Kidney (tissue), 14 donors: ENCODE results near the gene PLEKHO1. TPM values are rescaled to one million over a fixed set of nuclear protein-coding genes. Genes with fewer than 3 reads are reported as not detected.

Experiments used
- DNase-seq, 5 donors: peaks; one replicate each; pipeline ENCODE4 v3.0.0-alpha.2; 2013 to 2020
- FAIRE-seq: peaks from 2 replicates; lab custom pipeline; 2012; peaks lifted over from hg19 to GRCh38; lab: Jason Lieb, UNC
- H3K27ac ChIP-seq, 2 donors: one replicate each; pipeline ENCODE4 v1.7.0; 2013; ENCODE audit warnings: low read depth in 2 of 2, low read length in 2 of 2, inconsistent platforms in 1 of 2
- H3K27me3 ChIP-seq: one replicate; pipeline ENCODE4 v1.7.1; 2013; ENCODE audit warnings: low read length, inconsistent platforms; ENCODE audit not compliant: control insufficient read depth, insufficient read depth
- H3K36me3 ChIP-seq, 3 donors: one replicate each; pipeline versions ENCODE4 v1.7.0 to v1.7.1; 2013; ENCODE audit warnings: low read length in 3 of 3, control low read depth in 1 of 3, inconsistent platforms in 1 of 3; ENCODE audit not compliant: insufficient read depth in 3 of 3, control insufficient read depth in 2 of 3
- H3K4me1 ChIP-seq, 3 donors: one replicate each; pipeline versions ENCODE4 v1.7.0 to v1.7.1; 2013; ENCODE audit warnings: low read length in 3 of 3, inconsistent platforms in 1 of 3, low read depth in 1 of 3; ENCODE audit not compliant: control insufficient read depth in 2 of 3, insufficient read depth in 2 of 3
- H3K4me3 ChIP-seq, 3 donors: one replicate each; pipeline versions ENCODE4 v1.7.0 to v1.8.1; 2013; ENCODE audit warnings: low read length in 3 of 3, control low read depth in 1 of 3, inconsistent platforms in 1 of 3
- H3K9ac ChIP-seq, 3 donors: one replicate each; pipeline versions ENCODE4 v1.7.0 to v1.7.1; 2013; ENCODE audit warnings: low read length in 3 of 3, control low read depth in 1 of 3, inconsistent platforms in 1 of 3
- H3K9me3 ChIP-seq, 3 donors: one replicate each; pipeline versions ENCODE4 v1.7.0 to v1.7.1; 2013; ENCODE audit warnings: low read length in 3 of 3, control low read depth in 1 of 3, inconsistent platforms in 1 of 3; ENCODE audit not compliant: control insufficient read depth in 2 of 3, insufficient read depth in 1 of 3
- intact Hi-C: fragments of 100-400 bp; cut with DNase I; formaldehyde crosslinking; loops from one replicate; pipeline ENCODE4 v1.11.1; 2022
- polyA plus RNA-seq: library from polyadenylated mRNA; stranded (reverse); fragments of 350-450 nt; fragmentation: Illumina TruSeq; extraction: RNeasy Lipid Tissue Mini Kit (QIAGEN cat#74804); gene quantifications from one replicate; pipeline ENCODE4 v1.2.3, GENCODE V29; 2014; ENCODE audit warnings: low read depth, low replicate concordance; ENCODE audit not compliant: insufficient read depth
- total RNA-seq: library from RNA; stranded (reverse); fragmentation: NEBNext Ultra II Directional; extraction: Animal tissue kit (Norgen Biotek cat#: 25700); gene quantifications from one replicate; pipeline ENCODE4 v1.2.1, GENCODE V29; 2021
- TF ChIP-seq, protein P1 (sequence below): IDR thresholded peaks from 3 replicates; pipeline ENCODE4 v1.5.1; 2012; ENCODE audit warnings: mild to moderate bottlenecking, moderate library complexity, borderline replicate concordance; ENCODE audit not compliant: insufficient read depth; ENCODE audit errors: extremely low read depth
- donor health status: control.
- donor health status: control.
- donor health status: control.
- donor health status: control.
- donor health status: control.
- donor health status: DM: yes; HTN: yes; CAD: no.
- donor health status: Normal renal cell carcinoma (clear cell type).

The PLEKHO1 gene
- total and polyA plus RNA-seq, 2 donors from 2014 or later = 28.0 to 32.7 TPM

- Histone ChIP-seq H3K36me3 (peaks cover 2 to 10% (median 2%) of the 10 kb centered on the region in 3 donors), H3K27me3 (no peaks in the 10 kb centered on the region), H3K9me3 (no peaks in the 10 kb centered on the region), H3K27ac (peak overlapping the region; percentile 37 to 80), H3K4me3 (peak overlapping the region; percentile 53 to 74 (median 54)), H3K9ac (peak overlapping the region; percentile 65 to 71 (median 68)), H3K4me1 (peaks cover 0 to 5% (median 0%) of the 10 kb centered on the region in 3 donors)
- FAIRE-seq = no peak
- TF ChIP-seq, protein P1, sequence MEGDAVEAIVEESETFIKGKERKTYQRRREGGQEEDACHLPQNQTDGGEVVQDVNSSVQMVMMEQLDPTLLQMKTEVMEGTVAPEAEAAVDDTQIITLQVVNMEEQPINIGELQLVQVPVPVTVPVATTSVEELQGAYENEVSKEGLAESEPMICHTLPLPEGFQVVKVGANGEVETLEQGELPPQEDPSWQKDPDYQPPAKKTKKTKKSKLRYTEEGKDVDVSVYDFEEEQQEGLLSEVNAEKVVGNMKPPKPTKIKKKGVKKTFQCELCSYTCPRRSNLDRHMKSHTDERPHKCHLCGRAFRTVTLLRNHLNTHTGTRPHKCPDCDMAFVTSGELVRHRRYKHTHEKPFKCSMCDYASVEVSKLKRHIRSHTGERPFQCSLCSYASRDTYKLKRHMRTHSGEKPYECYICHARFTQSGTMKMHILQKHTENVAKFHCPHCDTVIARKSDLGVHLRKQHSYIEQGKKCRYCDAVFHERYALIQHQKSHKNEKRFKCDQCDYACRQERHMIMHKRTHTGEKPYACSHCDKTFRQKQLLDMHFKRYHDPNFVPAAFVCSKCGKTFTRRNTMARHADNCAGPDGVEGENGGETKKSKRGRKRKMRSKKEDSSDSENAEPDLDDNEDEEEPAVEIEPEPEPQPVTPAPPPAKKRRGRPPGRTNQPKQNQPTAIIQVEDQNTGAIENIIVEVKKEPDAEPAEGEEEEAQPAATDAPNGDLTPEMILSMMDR = no peak
- intact Hi-C loops = loop anchor here (10.0 kb wide), 1 partner anchor 57 kb away; no protein-coding TSS in a partner anchor
- DNase-seq = peak in 4 of 5 donors; percentile 28 to 78 (median 56)
Measured at GRCh38 chr1:150151291-150152181, 1.8 kb downstream of the PLEKHO1 start.

DNA sequence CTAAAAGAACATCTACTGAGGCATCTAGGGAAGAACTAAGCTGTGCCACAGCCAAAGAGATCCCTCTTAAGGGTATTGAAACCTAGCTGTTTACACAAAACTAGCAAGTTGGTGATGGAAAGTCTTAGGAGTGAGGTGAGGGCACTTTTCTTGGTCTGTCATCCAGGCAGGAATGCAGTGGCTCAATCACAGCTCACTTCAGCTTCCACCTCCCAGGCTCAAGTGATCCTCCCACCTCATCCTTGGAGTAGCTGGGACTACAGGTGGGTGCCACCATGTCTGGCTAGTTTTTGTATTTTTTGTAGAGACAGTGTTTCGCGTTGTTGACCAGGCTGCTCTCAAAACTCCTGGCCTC is 2.4 kb downstream of the PLEKHO1 start:
- DNase-seq = peak in 1 of 5 donors; percentile 27

DNA sequence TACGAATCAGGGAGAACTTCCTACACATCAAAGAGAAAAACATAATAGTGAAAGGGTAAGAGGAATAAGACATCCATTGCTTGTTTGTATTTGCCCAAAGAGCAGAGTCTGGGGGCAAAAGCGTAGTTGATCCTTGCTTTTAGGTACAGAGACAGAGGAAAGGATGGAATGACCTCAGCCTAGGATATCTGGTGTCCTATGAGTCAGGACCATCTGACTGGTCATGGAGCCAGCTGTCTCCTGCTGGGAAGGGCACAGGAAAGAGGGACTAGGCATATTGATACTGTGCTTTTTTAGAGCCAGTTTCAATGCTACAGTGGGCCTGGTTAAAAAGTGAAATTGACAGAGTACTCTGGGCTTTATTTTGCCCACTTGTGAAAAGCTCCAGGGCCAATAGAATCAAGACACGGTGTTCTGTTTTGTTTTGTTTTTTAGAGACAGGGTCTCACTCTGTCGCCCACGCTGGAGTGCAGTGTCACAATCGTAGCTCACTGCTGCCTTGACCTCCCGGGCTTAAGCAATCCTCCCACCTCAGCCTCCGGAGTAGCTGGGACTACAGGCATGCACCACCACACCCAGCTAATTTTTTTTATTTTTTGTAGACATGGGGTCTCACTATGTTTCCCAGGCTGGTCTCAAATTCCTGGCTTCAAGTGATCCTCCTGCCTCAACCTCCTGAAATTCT is 3.2 kb downstream of the PLEKHO1 start:
- Histone ChIP-seq H3K9ac (peak overlapping the region in 1 of 3 donors; percentile 39), H3K4me1 (peaks cover 0 to 5% (median 0%) of the 10 kb centered on the region in 3 donors), H3K36me3 (peaks cover 2 to 12% (median 5%) of the 10 kb centered on the region in 3 donors), H3K4me3 (no peak overlapping the region), H3K27ac (peak overlapping the region in 1 of 2 donors; percentile 59), H3K27me3 (no peaks in the 10 kb centered on the region), H3K9me3 (no peaks in the 10 kb centered on the region)
- TF ChIP-seq, protein P1 = no peak
- intact Hi-C loops = loop anchor here (10.0 kb wide), 1 partner anchor 58 kb away; no protein-coding TSS in a partner anchor
- DNase-seq = peak in 1 of 5 donors; percentile 23
- no peak for FAIRE-seq

More for the DNA sequence above, 2.4 kb downstream of the PLEKHO1 start:
- H3K4me1 ChIP-seq = peaks cover 0 to 5% (median 0%) of the 10 kb centered on the region in 3 donors
- no peak overlapping the region for H3K9ac ChIP-seq
- TF ChIP-seq, protein P1 = no peak
- H3K27me3 ChIP-seq = no peaks in the 10 kb centered on the region
- FAIRE-seq = no peak
- peak overlapping the region in 2 of 3 donors; percentile 22 to 53 for H3K4me3 ChIP-seq
- peaks cover 2 to 10% (median 5%) of the 10 kb centered on the region in 3 donors for H3K36me3 ChIP-seq
- peak overlapping the region; percentile 37 to 80 for H3K27ac ChIP-seq
- intact Hi-C loops = loop anchor here (10.0 kb wide), 1 partner anchor 57 kb away; no protein-coding TSS in a partner anchor
- H3K9me3 ChIP-seq = no peaks in the 10 kb centered on the region
